Tibial artery (tissue), 4 donors: ENCODE results near the gene PTPRN2.

Experiments used
- DNase-seq, 2 donors: peaks; one replicate each; pipeline ENCODE4 v3.0.0-alpha.2; 2019
- H3K27ac ChIP-seq, 2 donors: fragments of 200-600 bp; sonication (generic) in 1 of 2; 1 replicate in 1 of 2; 2 replicates in 1 of 2; pipeline ENCODE4 v1.5.1; 2018 to 2019; ENCODE audit warnings: mild to moderate bottlenecking in 1 of 2
- H3K27me3 ChIP-seq, 2 donors: fragments of 200-600 bp; sonication (generic) in 1 of 2; one replicate each; pipeline versions ENCODE4 v1.5.1 to v1.6.0; 2016 to 2019
- H3K36me3 ChIP-seq, 3 donors: fragments of 200-600 bp; sonication (generic) in 2 of 3; one replicate each; pipeline ENCODE4 v1.5.1; 2016 to 2019; ENCODE audit warnings: mild to moderate bottlenecking in 2 of 3
- H3K4me1 ChIP-seq, 4 donors: fragments of 200-600 bp; sonication (generic) in 2 of 4; 1 replicate in 3 of 4; 2 replicates in 1 of 4; pipeline ENCODE4 v1.5.1; 2016 to 2019
- H3K4me3 ChIP-seq, 2 donors: fragments of 200-600 bp; sonication (generic) in 1 of 2; 1 replicate in 1 of 2; 2 replicates in 1 of 2; pipeline ENCODE4 v1.5.1; 2018 to 2019; ENCODE audit warnings: mild to moderate bottlenecking in 2 of 2
- H3K9me3 ChIP-seq, 3 donors: fragments of 200-600 bp; sonication (generic) in 1 of 3; one replicate each; pipeline ENCODE4 v1.5.1; 2016 to 2019
- CTCF ChIP-seq, 2 experiments: fragments of 200-600 bp in 1 of 2; fragments of 450-650 bp in 1 of 2; IDR thresholded peaks; one replicate each; pipeline ENCODE4 v1.5.1; 2017 to 2019; ENCODE audit warnings: antibody characterized with exemption in 2 of 2, mild to moderate bottlenecking in 1 of 2, moderate library complexity in 1 of 2
- intact Hi-C: fragments of 100-400 bp; cut with DNase I; formaldehyde crosslinking; loops from one replicate; pipeline ENCODE4 v1.15.0; 2023; ENCODE audit warnings: low total_unique reads

PTPRN2 gene

GRCh38 chr7:157785486-157786186 lies 802.0 kb downstream of the PTPRN2 start:
- DNase-seq, result no peak
- H3K9me3 ChIP-seq, result peaks cover 0 to 8% (median 0%) of the 10 kb centered on the region in 3 donors
- H3K27me3 ChIP-seq, result peaks cover 0 to 9% of the 10 kb centered on the region in 2 donors
- intact Hi-C loops, result no loop called here
- H3K4me3 ChIP-seq, result no peak overlapping the region
- H3K36me3 ChIP-seq, result no peaks in the 10 kb centered on the region
- TF ChIP-seq CTCF (IDR thresholded peaks at IDR 0.05), result no peak
- no peaks in the 10 kb centered on the region for H3K4me1 ChIP-seq
- no peak overlapping the region for H3K27ac ChIP-seq

- no peaks in the 10 kb centered on the region for H3K36me3 ChIP-seq
- peaks cover 0 to 8% (median 0%) of the 10 kb centered on the region in 3 donors for H3K9me3 ChIP-seq
- no peaks in the 10 kb centered on the region for H3K4me1 ChIP-seq
- H3K4me3 ChIP-seq, result no peak overlapping the region
- peaks cover 0 to 9% of the 10 kb centered on the region in 2 donors for H3K27me3 ChIP-seq
- intact Hi-C loops, result no loop called here
- no peak for DNase-seq
- TF ChIP-seq CTCF (IDR thresholded peaks at IDR 0.05), result no peak
- no peak overlapping the region for H3K27ac ChIP-seq
These were observed 802.6 kb downstream of the PTPRN2 start for GRCh38 chr7:157784979-157785441.

GRCh38 chr7:157784041-157784835 lies 803.4 kb downstream of the PTPRN2 start:
- peaks cover 0 to 9% of the 10 kb centered on the region in 2 donors for H3K27me3 ChIP-seq

GRCh38 chr7:157782041-157782440 lies 805.6 kb downstream of the PTPRN2 start:
- peaks cover 0 to 9% of the 10 kb centered on the region in 2 donors for H3K27me3 ChIP-seq

More at GRCh38 chr7:157784041-157784835, 803.4 kb downstream of the PTPRN2 start:
- H3K4me1 ChIP-seq, result no peaks in the 10 kb centered on the region
- DNase-seq, result no peak
- no peak overlapping the region for H3K4me3 ChIP-seq
- no peak overlapping the region for H3K27ac ChIP-seq
- TF ChIP-seq CTCF (IDR thresholded peaks at IDR 0.05), result no peak
- intact Hi-C loops, result no loop called here
- H3K36me3 ChIP-seq, result no peaks in the 10 kb centered on the region
- H3K9me3 ChIP-seq, result peaks cover 0 to 8% (median 0%) of the 10 kb centered on the region in 3 donors

GRCh38 chr7:157780721-157781120 lies 806.9 kb downstream of the PTPRN2 start:
- Histone ChIP-seq H3K9me3 (peaks cover 0 to 8% (median 0%) of the 10 kb centered on the region in 3 donors), H3K4me3 (no peak overlapping the region), H3K27me3 (peaks cover 0 to 9% of the 10 kb centered on the region in 2 donors), H3K27ac (no peak overlapping the region), H3K4me1 (no peaks in the 10 kb centered on the region), H3K36me3 (no peaks in the 10 kb centered on the region)
- no peak for DNase-seq
- no peak for TF ChIP-seq CTCF (IDR thresholded peaks at IDR 0.05)
- intact Hi-C loops, result no loop called here

More at GRCh38 chr7:157782041-157782440, 805.6 kb downstream of the PTPRN2 start:
- TF ChIP-seq CTCF (IDR thresholded peaks at IDR 0.05), result no peak
- H3K4me1 ChIP-seq, result no peaks in the 10 kb centered on the region
- no peak for DNase-seq
- H3K36me3 ChIP-seq, result no peaks in the 10 kb centered on the region
- intact Hi-C loops, result no loop called here
- H3K27ac ChIP-seq, result no peak overlapping the region
- no peak overlapping the region for H3K4me3 ChIP-seq
- H3K9me3 ChIP-seq, result peaks cover 0 to 8% (median 0%) of the 10 kb centered on the region in 3 donors
